DND-41 (cell line): ENCODE data around the gene BRINP3.

Experiments
- CTCF ChIP-seq: IDR thresholded peaks from 2 replicates; pipeline ENCODE4 v1.5.1; 2012; ENCODE audit warnings: borderline replicate concordance, low read length, moderate library complexity, mild to moderate bottlenecking; ENCODE audit not compliant: poor library complexity, severe bottlenecking; ENCODE audit errors: extremely low read depth
- EZH2 ChIP-seq: IDR thresholded peaks from 3 replicates; pipeline ENCODE4 v1.6.1; 2012; ENCODE audit warnings: borderline replicate concordance, low read depth, mild to moderate bottlenecking, moderate library complexity, low read length, inconsistent platforms; ENCODE audit not compliant: severe bottlenecking

- TF ChIP-seq EZH2 (no peak), CTCF (no peak)
Observed at GRCh38 chr1:190328361-190328760, 149.3 kb downstream of the BRINP3 start.
